Measurements from ENCODE around the gene HPSE. TPM values are rescaled to one million over a fixed set of nuclear protein-coding genes. Genes with fewer than 3 reads are reported as not detected.

Gene HPSE
- 1.1 TPM for polyA plus RNA-seq (2013, experiment 1 of 2)
- 1.1 TPM for polyA plus RNA-seq (2013, experiment 2 of 2)

GRCh38 chr4:83334425-83335241 lies at the start of gene HPSE:
HPSE (minus strand) TSS chr4:83334848; CDS start chr4:83334782, 66 bp downstream.
- Histone ChIP-seq H3K4me1 (ENCODE audit: insufficient read depth, low read length) (no peaks in the 10 kb centered on the region), H3K36me3 (ENCODE audit: insufficient read depth, low read length) (no peaks in the 10 kb centered on the region), H3K27ac (ENCODE audit: low read depth, low read length) (no peak within 1 kb of the TSS), H3K27me3 (ENCODE audit: insufficient read depth, low read length) (peaks cover 55% of the 10 kb centered on the region), H3K9ac (ENCODE audit: low read depth, low read length) (peak within 1 kb of the TSS; percentile 23; the same call in 1 of the 2 replicates), H3K4me3 (ENCODE audit: low read length) (peak within 1 kb of the TSS; percentile 80), H3K9me3 (ENCODE audit: insufficient read depth, low read depth, low read length) (no peaks in the 10 kb centered on the region)
- under 1% methylated on average over 63 of the region's 63 CpGs for WGBS

GRCh38 chr4:83382850-83383249 lies 48.2 kb upstream of the HPSE start:
- Histone ChIP-seq H3K27ac (ENCODE audit: low read depth, low read length) (no peak overlapping the region), H3K4me3 (ENCODE audit: low read length) (no peak overlapping the region), H3K9me3 (ENCODE audit: insufficient read depth, low read depth, low read length) (peaks cover 26% of the 10 kb centered on the region), H3K27me3 (ENCODE audit: insufficient read depth, low read length) (peaks cover 5% of the 10 kb centered on the region), H3K36me3 (ENCODE audit: insufficient read depth, low read length) (no peaks in the 10 kb centered on the region), H3K9ac (ENCODE audit: low read depth, low read length) (no peak overlapping the region), H3K4me1 (ENCODE audit: insufficient read depth, low read length) (peaks cover 10% of the 10 kb centered on the region; the same call in 1 of the 2 replicates)
- 100% methylated on average over 2 of the region's 2 CpGs for WGBS

GRCh38 chr4:83381173-83381572 lies 46.5 kb upstream of the HPSE start:
- Histone ChIP-seq H3K27me3 (ENCODE audit: insufficient read depth, low read length) (no peaks in the 10 kb centered on the region), H3K4me1 (ENCODE audit: insufficient read depth, low read length) (no peaks in the 10 kb centered on the region), H3K9ac (ENCODE audit: low read depth, low read length) (no peak overlapping the region), H3K9me3 (ENCODE audit: insufficient read depth, low read depth, low read length) (peaks cover 36% of the 10 kb centered on the region), H3K27ac (ENCODE audit: low read depth, low read length) (no peak overlapping the region), H3K36me3 (ENCODE audit: insufficient read depth, low read length) (no peaks in the 10 kb centered on the region), H3K4me3 (ENCODE audit: low read length) (no peak overlapping the region)
- 89% methylated on average over 4 of the region's 4 CpGs for WGBS

- Histone ChIP-seq H3K27me3 (ENCODE audit: insufficient read depth, low read length) (no peaks in the 10 kb centered on the region), H3K9me3 (ENCODE audit: insufficient read depth, low read depth, low read length) (peaks cover 36% of the 10 kb centered on the region), H3K4me3 (ENCODE audit: low read length) (no peak overlapping the region), H3K9ac (ENCODE audit: low read depth, low read length) (no peak overlapping the region), H3K36me3 (ENCODE audit: insufficient read depth, low read length) (no peaks in the 10 kb centered on the region), H3K27ac (ENCODE audit: low read depth, low read length) (no peak overlapping the region), H3K4me1 (ENCODE audit: insufficient read depth, low read length) (no peaks in the 10 kb centered on the region)
- 90% methylated on average over 5 of the region's 5 CpGs for WGBS
Measured at GRCh38 chr4:83378419-83378818, 43.8 kb upstream of the HPSE start.

- Histone ChIP-seq H3K4me3 (ENCODE audit: low read length) (no peak overlapping the region), H3K27me3 (ENCODE audit: insufficient read depth, low read length) (no peaks in the 10 kb centered on the region), H3K9ac (ENCODE audit: low read depth, low read length) (no peak overlapping the region), H3K27ac (ENCODE audit: low read depth, low read length) (no peak overlapping the region), H3K36me3 (ENCODE audit: insufficient read depth, low read length) (no peaks in the 10 kb centered on the region), H3K4me1 (ENCODE audit: insufficient read depth, low read length) (no peaks in the 10 kb centered on the region), H3K9me3 (ENCODE audit: insufficient read depth, low read depth, low read length) (peaks cover 11% of the 10 kb centered on the region)
- 100% methylated on average over 1 of the region's 1 CpG for WGBS
Measured at GRCh38 chr4:83372931-83373330, 38.3 kb upstream of the HPSE start.

GRCh38 chr4:83371936-83372335 lies 37.3 kb upstream of the HPSE start:
- no peak overlapping the region for H3K9ac ChIP-seq (ENCODE audit: low read depth, low read length)
- peaks cover under 1% of the 10 kb centered on the region; the same call in 1 of the 2 replicates for H3K9me3 ChIP-seq (ENCODE audit: insufficient read depth, low read depth, low read length)
- WGBS = no CpG with 5 or more reads among the region's 1 CpG
- H3K4me3 ChIP-seq (ENCODE audit: low read length) = no peak overlapping the region
- H3K27me3 ChIP-seq (ENCODE audit: insufficient read depth, low read length) = no peaks in the 10 kb centered on the region
- H3K4me1 ChIP-seq (ENCODE audit: insufficient read depth, low read length) = no peaks in the 10 kb centered on the region
- H3K36me3 ChIP-seq (ENCODE audit: insufficient read depth, low read length) = no peaks in the 10 kb centered on the region
- H3K27ac ChIP-seq (ENCODE audit: low read depth, low read length) = no peak overlapping the region

- no peaks in the 10 kb centered on the region for H3K9me3 ChIP-seq (ENCODE audit: insufficient read depth, low read depth, low read length)
- no peaks in the 10 kb centered on the region for H3K27me3 ChIP-seq (ENCODE audit: insufficient read depth, low read length)
- 97% methylated on average over 5 of the region's 5 CpGs for WGBS
- H3K36me3 ChIP-seq (ENCODE audit: insufficient read depth, low read length) = no peaks in the 10 kb centered on the region
- no peak overlapping the region for H3K4me3 ChIP-seq (ENCODE audit: low read length)
- H3K4me1 ChIP-seq (ENCODE audit: insufficient read depth, low read length) = no peaks in the 10 kb centered on the region
- no peak overlapping the region for H3K27ac ChIP-seq (ENCODE audit: low read depth, low read length)
- no peak overlapping the region for H3K9ac ChIP-seq (ENCODE audit: low read depth, low read length)
Measured at GRCh38 chr4:83371235-83371634, 36.6 kb upstream of the HPSE start.

- no peaks in the 10 kb centered on the region for H3K4me1 ChIP-seq (ENCODE audit: insufficient read depth, low read length)
- H3K9ac ChIP-seq (ENCODE audit: low read depth, low read length) = no peak overlapping the region
- WGBS = 87% methylated on average over 1 of the region's 1 CpG
- H3K4me3 ChIP-seq (ENCODE audit: low read length) = no peak overlapping the region
- H3K36me3 ChIP-seq (ENCODE audit: insufficient read depth, low read length) = no peaks in the 10 kb centered on the region
- H3K9me3 ChIP-seq (ENCODE audit: insufficient read depth, low read depth, low read length) = no peaks in the 10 kb centered on the region
- H3K27ac ChIP-seq (ENCODE audit: low read depth, low read length) = no peak overlapping the region
- H3K27me3 ChIP-seq (ENCODE audit: insufficient read depth, low read length) = no peaks in the 10 kb centered on the region
Measured at GRCh38 chr4:83370640-83370906, 35.9 kb upstream of the HPSE start.

GRCh38 chr4:83369831-83370639 lies 35.4 kb upstream of the HPSE start:
- Histone ChIP-seq H3K36me3 (ENCODE audit: insufficient read depth, low read length) (no peaks in the 10 kb centered on the region), H3K4me1 (ENCODE audit: insufficient read depth, low read length) (no peaks in the 10 kb centered on the region), H3K9me3 (ENCODE audit: insufficient read depth, low read depth, low read length) (no peaks in the 10 kb centered on the region), H3K9ac (ENCODE audit: low read depth, low read length) (no peak overlapping the region), H3K27ac (ENCODE audit: low read depth, low read length) (no peak overlapping the region), H3K27me3 (ENCODE audit: insufficient read depth, low read length) (no peaks in the 10 kb centered on the region), H3K4me3 (ENCODE audit: low read length) (no peak overlapping the region)
- 81% methylated on average over 4 of the region's 4 CpGs for WGBS

GRCh38 chr4:83364312-83364711 lies 29.7 kb upstream of the HPSE start:
- no peak overlapping the region for H3K4me3 ChIP-seq (ENCODE audit: low read length)
- WGBS = 97% methylated on average over 3 of the region's 3 CpGs
- H3K27me3 ChIP-seq (ENCODE audit: insufficient read depth, low read length) = no peaks in the 10 kb centered on the region
- no peak overlapping the region for H3K27ac ChIP-seq (ENCODE audit: low read depth, low read length)
- H3K9me3 ChIP-seq (ENCODE audit: insufficient read depth, low read depth, low read length) = no peaks in the 10 kb centered on the region
- no peaks in the 10 kb centered on the region for H3K36me3 ChIP-seq (ENCODE audit: insufficient read depth, low read length)
- no peak overlapping the region for H3K9ac ChIP-seq (ENCODE audit: low read depth, low read length)
- peaks cover 3% of the 10 kb centered on the region; the same call in 1 of the 2 replicates for H3K4me1 ChIP-seq (ENCODE audit: insufficient read depth, low read length)

Data from HUES64 (cell line).